Tibial nerve (tissue), 3 donors: Measurements from ENCODE around the gene SUGCT.

Source experiments
- EP300 ChIP-seq, 2 donors: sonication (generic); formaldehyde crosslinking; IDR thresholded peaks; one replicate each; pipeline ENCODE4 v1.6.1; 2017; ENCODE audit warnings: antibody characterized with exemption in 2 of 2, mild to moderate bottlenecking in 1 of 2
- POLR2A ChIP-seq, 2 donors: fragments of 450-650 bp; IDR thresholded peaks; one replicate each; pipeline ENCODE4 v1.6.1; 2017; ENCODE audit warnings: antibody characterized with exemption in 2 of 2, mild to moderate bottlenecking in 2 of 2, moderate library complexity in 2 of 2

GRCh38 chr7:40796723-40797122 is 661.9 kb downstream of the SUGCT start:
- TF ChIP-seq POLR2A (IDR thresholded peaks at IDR 0.05) (no peak), EP300 (IDR thresholded peaks at IDR 0.05) (no peak)
